Spinal cord (tissue), 10 donors: ENCODE measurements around the gene KCNQ4. TPM values are rescaled to one million over a fixed set of nuclear protein-coding genes. Genes with fewer than 3 reads are reported as not detected.
A peak's percentile ranks its signal among the peaks of the same experiment; 100 is the strongest.

Experiments
- DNase-seq, 6 donors: peaks; one replicate each; pipeline versions ENCODE4 v3.0.0 to v3.0.0-alpha.2; 2013 to 2015; ENCODE audit warnings: low spot score in 6 of 6, low read depth in 4 of 6
- H3K27ac ChIP-seq: one replicate; pipeline ENCODE4 v1.5.1; 2013; ENCODE audit warnings: low read depth, low read length, control low read depth
- H3K27me3 ChIP-seq: one replicate; pipeline ENCODE4 v1.6.1; 2013; ENCODE audit warnings: low read length; ENCODE audit not compliant: control insufficient read depth, insufficient read depth
- H3K36me3 ChIP-seq: one replicate; pipeline ENCODE4 v1.6.1; 2013; ENCODE audit warnings: low read length; ENCODE audit not compliant: control insufficient read depth, insufficient read depth
- H3K4me1 ChIP-seq: one replicate; pipeline ENCODE4 v1.6.1; 2013; ENCODE audit warnings: low read length; ENCODE audit not compliant: control insufficient read depth, insufficient read depth
- H3K4me3 ChIP-seq: one replicate; pipeline ENCODE4 v1.5.1; 2013; ENCODE audit warnings: low read depth, low read length, control low read depth
- H3K9me3 ChIP-seq: one replicate; pipeline ENCODE4 v1.6.1; 2013; ENCODE audit warnings: low read length; ENCODE audit not compliant: control insufficient read depth, insufficient read depth
- WGBS: methylation state at CpG from one replicate; pipeline ENCODE4 v1.1.5; 2013; ENCODE audit warnings: missing lambda C conversion rate; ENCODE audit not compliant: insufficient coverage; 5-methylcytosine and 5-hydroxymethylcytosine counted together
- polyA plus RNA-seq, 2 donors: library from polyadenylated mRNA; unstranded; fragments of 120-200 nt; gene quantifications; one replicate each; pipeline ENCODE4 v1.2.1, GENCODE V29; 2013; ENCODE audit not compliant: insufficient read length in 2 of 2
- total RNA-seq, 2 donors: library from RNA; depleted of rRNA in 1 of 2; stranded (reverse); fragments of 120-200 nt in 1 of 2; fragments of >200 nt in 1 of 2; gene quantifications; one replicate each; pipeline versions ENCODE4 v1.2.3 to v1.2.4, GENCODE V29; 2013 to 2014
- donor health status: healthy.

Gene KCNQ4
- total and polyA plus RNA-seq, 4 donors = 1.3 to 7.5 (median 3.6) TPM

GRCh38 chr1:40844079-40844478 is 60.5 kb downstream of the KCNQ4 start:
- 47% methylated on average over 3 of the region's 5 CpGs for WGBS
- Histone ChIP-seq H3K4me3 (no peak overlapping the region), H3K9me3 (no peaks in the 10 kb centered on the region), H3K4me1 (peaks cover 6% of the 10 kb centered on the region), H3K27me3 (no peaks in the 10 kb centered on the region), H3K36me3 (peaks cover 11% of the 10 kb centered on the region), H3K27ac (no peak overlapping the region)
- peak in 1 of 6 donors; percentile 59 for DNase-seq

- WGBS = 67% methylated on average over 1 of the region's 9 CpGs
- no peak for DNase-seq
- peaks cover 12% of the 10 kb centered on the region for H3K4me1 ChIP-seq
- no peak overlapping the region for H3K27ac ChIP-seq
- no peak overlapping the region for H3K4me3 ChIP-seq
- peaks cover under 1% of the 10 kb centered on the region for H3K36me3 ChIP-seq
- no peaks in the 10 kb centered on the region for H3K9me3 ChIP-seq
- H3K27me3 ChIP-seq = no peaks in the 10 kb centered on the region
Measured at GRCh38 chr1:40844887-40845878, 61.6 kb downstream of the KCNQ4 start.

- no peak overlapping the region for H3K27ac ChIP-seq
- H3K4me1 ChIP-seq = peaks cover 12% of the 10 kb centered on the region
- no peak for DNase-seq
- no peaks in the 10 kb centered on the region for H3K9me3 ChIP-seq
- WGBS = no CpG with 5 or more reads among the region's 1 CpG
- no peak overlapping the region for H3K4me3 ChIP-seq
- no peaks in the 10 kb centered on the region for H3K27me3 ChIP-seq
- no peaks in the 10 kb centered on the region for H3K36me3 ChIP-seq
Measured at GRCh38 chr1:40845895-40846294, 62.3 kb downstream of the KCNQ4 start.

GRCh38 chr1:40847023-40847745 is 63.6 kb downstream of the KCNQ4 start:
- WGBS = 64% methylated on average over 5 of the region's 6 CpGs
- Histone ChIP-seq H3K9me3 (no peaks in the 10 kb centered on the region), H3K27ac (no peak overlapping the region), H3K27me3 (no peaks in the 10 kb centered on the region), H3K4me3 (no peak overlapping the region), H3K4me1 (peaks cover 12% of the 10 kb centered on the region), H3K36me3 (no peaks in the 10 kb centered on the region)
- DNase-seq = peak in 2 of 6 donors; percentile 41 to 85

GRCh38 chr1:40848530-40849189 is 65.1 kb downstream of the KCNQ4 start:
- no peak overlapping the region for H3K27ac ChIP-seq
- peak in 2 of 6 donors; percentile 74 to 75 for DNase-seq
- H3K27me3 ChIP-seq = no peaks in the 10 kb centered on the region
- H3K4me3 ChIP-seq = no peak overlapping the region
- no peaks in the 10 kb centered on the region for H3K36me3 ChIP-seq
- WGBS = 44% methylated on average over 5 of the region's 6 CpGs
- H3K9me3 ChIP-seq = no peaks in the 10 kb centered on the region
- H3K4me1 ChIP-seq = peaks cover 12% of the 10 kb centered on the region

GRCh38 chr1:40849801-40850592 is 66.4 kb downstream of the KCNQ4 start:
- 4% methylated on average over 8 of the region's 12 CpGs for WGBS
- peak; percentile 61 to 93 (median 72) for DNase-seq
- no peak overlapping the region for H3K27ac ChIP-seq
- peaks cover 12% of the 10 kb centered on the region for H3K4me1 ChIP-seq
- no peaks in the 10 kb centered on the region for H3K9me3 ChIP-seq
- no peak overlapping the region for H3K4me3 ChIP-seq
- no peaks in the 10 kb centered on the region for H3K27me3 ChIP-seq
- no peaks in the 10 kb centered on the region for H3K36me3 ChIP-seq

- Histone ChIP-seq H3K27ac (no peak overlapping the region), H3K4me3 (no peak overlapping the region), H3K27me3 (no peaks in the 10 kb centered on the region), H3K9me3 (no peaks in the 10 kb centered on the region), H3K4me1 (peaks cover 12% of the 10 kb centered on the region), H3K36me3 (no peaks in the 10 kb centered on the region)
- no peak for DNase-seq
- WGBS = 75% methylated on average over 2 of the region's 6 CpGs
Measured at GRCh38 chr1:40851643-40852042, 68.1 kb downstream of the KCNQ4 start.

GRCh38 chr1:40853113-40853884 is 69.7 kb downstream of the KCNQ4 start:
- Histone ChIP-seq H3K9me3 (no peaks in the 10 kb centered on the region), H3K27me3 (no peaks in the 10 kb centered on the region), H3K36me3 (no peaks in the 10 kb centered on the region), H3K4me3 (no peak overlapping the region), H3K27ac (no peak overlapping the region), H3K4me1 (peaks cover 6% of the 10 kb centered on the region)
- WGBS = 84% methylated on average over 10 of the region's 13 CpGs
- no peak for DNase-seq
